HepG2 (cell line): ENCODE data around the gene PRCD. TPM values are rescaled to one million over a fixed set of nuclear protein-coding genes. Genes with fewer than 3 reads are reported as not detected.

Experiments used
- ATAC-seq: fragments of 200-7000 bp; cut with Tn5 transposase; 3 replicates; pipeline ENCODE4 v1.9.1; 2020; ENCODE audit warnings: mild to moderate bottlenecking, moderate library complexity
- BruUV-seq: library from RNA; stranded (reverse); fragments of 400-500 nt; replicated peaks from 2 replicates; lab custom pipeline; 2021; lab: Mats Ljungman, UMichigan
- CTCF ChIA-PET: fragments of 300-600 bp; formaldehyde crosslinking; extraction: SDS; loops from one replicate; lab custom pipeline; 2021; ENCODE audit warnings: low total read pairs, inconsistent platforms, low intra/inter-chr PET ratio; lab: Yijun Ruan, JAX
- POLR2A ChIA-PET: fragments of 350-600 bp; sonication (Branson Sonifier 250); formaldehyde crosslinking; loops from one replicate; lab custom pipeline; 2020; ENCODE audit warnings: antibody characterized with exemption, inconsistent platforms; lab: Yijun Ruan, JAX
- DNase-seq: peaks from one replicate; pipeline ENCODE4 v3.0.0-alpha.2; 2015; ENCODE audit warnings: low spot score
- FAIRE-seq: peaks from 3 replicates; lab custom pipeline; 2011; peaks lifted over from hg19 to GRCh38; lab: Jason Lieb, UNC
- H2AFZ ChIP-seq: one replicate; pipeline ENCODE4 v1.6.1; 2011; ENCODE audit warnings: low read length, inconsistent platforms
- H3K27ac ChIP-seq: fragments of 300-600 bp; 3 replicates; pipeline ENCODE4 v1.8.0; 2011; ENCODE audit warnings: mixed run types, mild to moderate bottlenecking, mixed read lengths, low read length, inconsistent platforms; ENCODE audit not compliant: insufficient read depth; ENCODE audit errors: extremely low read length
- H3K27me3 ChIP-seq, 2 experiments: fragments of 200-600 bp in 1 of 2; 2 replicates in 1 of 2; 3 replicates in 1 of 2; pipeline versions ENCODE4 v1.6.0 to v1.8.0; 2011; ENCODE audit warnings: low read length in 2 of 2, mild to moderate bottlenecking in 2 of 2, moderate library complexity in 2 of 2, inconsistent platforms in 1 of 2; ENCODE audit not compliant: insufficient read depth in 2 of 2, control insufficient read depth in 1 of 2
- H3K36me3 ChIP-seq, 2 experiments: fragments of 200-600 bp in 1 of 2; replicated peaks in 1 of 2; 2 replicates in 1 of 2; 3 replicates in 1 of 2; pipeline versions ENCODE4 v1.5.1 to v1.8.0; 2011; ENCODE audit warnings: low read length in 2 of 2, inconsistent platforms in 1 of 2; ENCODE audit not compliant: insufficient read depth in 2 of 2, control insufficient read depth in 1 of 2
- H3K4me1 ChIP-seq: 2 replicates; pipeline ENCODE4 v1.5.1; 2012; ENCODE audit warnings: low read length, inconsistent platforms; ENCODE audit not compliant: insufficient read depth
- H3K4me2 ChIP-seq: 2 replicates; pipeline ENCODE4 v1.6.0; 2011; ENCODE audit warnings: low read depth, low read length, inconsistent platforms
- H3K4me3 ChIP-seq, 3 experiments: fragments of 200-600 bp in 1 of 3; sonication (generic), shearing (Covaris generic) in 1 of 3; replicated peaks in 1 of 3; 2 replicates each; pipeline ENCODE4 v1.5.1; 2011 to 2016; ENCODE audit warnings: low read length in 3 of 3, inconsistent platforms in 2 of 3, low read depth in 2 of 3, mild to moderate bottlenecking in 2 of 3, control low read depth in 1 of 3, mixed read lengths in 1 of 3; ENCODE audit not compliant: insufficient read depth in 1 of 3
- H3K79me2 ChIP-seq: one replicate; pipeline ENCODE4 v1.6.1; 2011; ENCODE audit warnings: low read length, inconsistent platforms; ENCODE audit not compliant: insufficient read depth
- H3K9ac ChIP-seq: 2 replicates; pipeline ENCODE4 v1.6.0; 2011; ENCODE audit warnings: mild to moderate bottlenecking, low read depth, low read length, inconsistent platforms; ENCODE audit not compliant: insufficient read depth
- H3K9me3 ChIP-seq: 2 replicates; pipeline ENCODE4 v1.5.1; 2012; ENCODE audit warnings: mild to moderate bottlenecking, low read length
- H4K20me1 ChIP-seq: 2 replicates; pipeline ENCODE4 v1.6.0; 2011; ENCODE audit warnings: inconsistent platforms, mild to moderate bottlenecking, low read length, moderate library complexity; ENCODE audit not compliant: insufficient read depth
- ETV6 ChIP-seq: sonication (generic); formaldehyde crosslinking; conservative IDR thresholded peaks from 2 replicates; pipeline ENCODE4 v1.4.0; 2020; ENCODE audit warnings: missing genetic modification reagents
- KAT8 ChIP-seq: IDR thresholded peaks from 2 replicates; pipeline ENCODE4 v1.6.1; 2016; ENCODE audit warnings: missing genetic modification reagents, missing compliant biosample characterization
- MEIS1 ChIP-seq: sonication (generic); formaldehyde crosslinking; IDR thresholded peaks from 2 replicates; pipeline ENCODE4 v1.9.0; 2021; ENCODE audit warnings: mild to moderate bottlenecking, missing genetic modification reagents, moderate library complexity, borderline replicate concordance
- PLSCR1 ChIP-seq: sonication (generic); formaldehyde crosslinking; IDR thresholded peaks from 2 replicates; pipeline ENCODE4 v1.5.0; 2020; ENCODE audit warnings: missing genetic modification reagents, mild to moderate bottlenecking, borderline replicate concordance
- SOX5 ChIP-seq: IDR thresholded peaks from 2 replicates; pipeline ENCODE4 v1.6.1; 2016; ENCODE audit warnings: borderline replicate concordance
- SRSF1 ChIP-seq: fragments of 200-400 bp; formaldehyde crosslinking; optimal IDR thresholded peaks from 2 replicates; pipeline ENCODE3; 2017; ENCODE audit warnings: mild to moderate bottlenecking, low read depth, low read length, moderate library complexity
- ZMAT3 ChIP-seq: sonication (generic); formaldehyde crosslinking; conservative IDR thresholded peaks from 2 replicates; pipeline ENCODE4 v1.7.0; 2021; ENCODE audit warnings: missing genetic modification reagents
- ZNF382 ChIP-seq: sonication (generic); formaldehyde crosslinking; IDR thresholded peaks from 2 replicates; pipeline ENCODE4 v1.5.0; 2020; ENCODE audit warnings: missing genetic modification reagents, mild to moderate bottlenecking, borderline replicate concordance
- ZNF614 ChIP-seq: IDR thresholded peaks from 2 replicates; pipeline ENCODE4 v1.6.1; 2018; ENCODE audit warnings: missing biosample characterization, missing genetic modification reagents, inconsistent platforms, borderline replicate concordance
- WGBS: methylation state at CpG from one replicate; pipeline ENCODE4 v1.1.6; 2017; ENCODE audit warnings: low lambda C conversion rate; 5-methylcytosine and 5-hydroxymethylcytosine counted together
- in situ Hi-C: cut with HindIII; loops from 2 replicates; pipeline ENCODE4 v1.10.0; 2017; ENCODE audit warnings: low pct_unique_long_range_greater_than_20kb; ENCODE audit not compliant: extremely low pct_ligation_motif_present
- intact Hi-C: fragments of 100-400 bp; cut with micrococcal nuclease; formaldehyde crosslinking; loops from one replicate; pipeline ENCODE4 v1.10.0; 2022; ENCODE audit not compliant: unreplicated experiment
- polyA plus RNA-seq, 8 experiments: library from polyadenylated mRNA; depleted of rRNA in 3 of 8; stranded (reverse) in 7 of 8; unstranded in 1 of 8; fragments of >200 nt; fragmentation: Illumina TruSeq in 4 of 8; extraction: Trizol in 4 of 8; gene quantifications; 2 replicates each; pipeline versions ENCODE4 v1.2.1 to v1.2.3, GENCODE V29; 2011 to 2016; ENCODE audit warnings: low read depth in 4 of 8, missing spikeins in 1 of 8, mixed read lengths in 1 of 8; ENCODE audit not compliant: insufficient read depth in 1 of 8
- total RNA-seq, 5 experiments: library from RNA; depleted of rRNA; stranded (reverse); fragments of >200 nt; fragmentation: Illumina TruSeq; extraction: Trizol; gene quantifications; 2 replicates each; pipeline ENCODE4 v1.2.3, GENCODE V29; 2016; ENCODE audit warnings: low read depth in 1 of 5

The PRCD gene
- total and polyA plus RNA-seq, 2 of the 13 experiments (the other 11 are each of a cell fraction or from before 2014, with no cell fraction given): 0.51 TPM; not detected in 1

GRCh38 chr17:76528156-76528527 is 11.7 kb upstream of the PRCD start:
- Histone ChIP-seq H2AFZ (no peak overlapping the region), H3K4me1 (peaks cover 91% of the 10 kb centered on the region), H4K20me1 (no peaks in the 10 kb centered on the region), H3K27ac (no peak overlapping the region), H3K36me3 (no peaks in the 10 kb centered on the region), H3K9me3 (no peaks in the 10 kb centered on the region), H3K79me2 (no peaks in the 10 kb centered on the region), H3K4me2 (0 out of 2 replicates have a peak overlapping the region, but pooled peaks have one; percentile 64), H3K4me3 (no peak overlapping the region), H3K9ac (no peak overlapping the region), H3K27me3 (no peaks in the 10 kb centered on the region)
- intact Hi-C loops (no loop called here), in situ Hi-C loops (no loop called here)
- DNase-seq (no peak), ATAC-seq (no peak), FAIRE-seq (no peak)
- TF ChIP-seq ZNF614 (CRISPR knock-in tag): no peak
- TF ChIP-seq ETV6: no peak
- TF ChIP-seq PLSCR1: no peak
- no peak for TF ChIP-seq ZMAT3 (CRISPR knock-in tag)
- TF ChIP-seq MEIS1 (CRISPR knock-in tag): 0 out of 2 replicates have a peak, but pooled peaks have one; percentile 2
- TF ChIP-seq SOX5: no peak
- TF ChIP-seq SRSF1: peak; percentile 35
- no peak for TF ChIP-seq ZNF382 (CRISPR knock-in tag)
- TF ChIP-seq KAT8 (CRISPR knock-in tag): no peak
- ChIA-PET CTCF (interaction anchor here (1.2 kb wide), 1 partner anchor 19 kb away, joined by 6 read pairs; no protein-coding TSS in a partner anchor), POLR2A (interaction anchor here (0.8 to 4.0 kb wide), 12 partner anchors 9 to 69 kb away, joined by 3 to 19 read pairs (median 5); partner anchors contain the start of genes CYGB and PRCD)
- BruUV-seq: no TSS peak
- 90% methylated on average over 15 of the region's 15 CpGs for WGBS
